ENCODE measurements around the gene PSMF1. TPM values are rescaled to one million over a fixed set of nuclear protein-coding genes. Genes with fewer than 3 reads are reported as not detected.

Gene PSMF1
- total RNA-seq, 1 experiment from 2014 or later, result 90.8 TPM

- TF ChIP-seq, protein P1, sequence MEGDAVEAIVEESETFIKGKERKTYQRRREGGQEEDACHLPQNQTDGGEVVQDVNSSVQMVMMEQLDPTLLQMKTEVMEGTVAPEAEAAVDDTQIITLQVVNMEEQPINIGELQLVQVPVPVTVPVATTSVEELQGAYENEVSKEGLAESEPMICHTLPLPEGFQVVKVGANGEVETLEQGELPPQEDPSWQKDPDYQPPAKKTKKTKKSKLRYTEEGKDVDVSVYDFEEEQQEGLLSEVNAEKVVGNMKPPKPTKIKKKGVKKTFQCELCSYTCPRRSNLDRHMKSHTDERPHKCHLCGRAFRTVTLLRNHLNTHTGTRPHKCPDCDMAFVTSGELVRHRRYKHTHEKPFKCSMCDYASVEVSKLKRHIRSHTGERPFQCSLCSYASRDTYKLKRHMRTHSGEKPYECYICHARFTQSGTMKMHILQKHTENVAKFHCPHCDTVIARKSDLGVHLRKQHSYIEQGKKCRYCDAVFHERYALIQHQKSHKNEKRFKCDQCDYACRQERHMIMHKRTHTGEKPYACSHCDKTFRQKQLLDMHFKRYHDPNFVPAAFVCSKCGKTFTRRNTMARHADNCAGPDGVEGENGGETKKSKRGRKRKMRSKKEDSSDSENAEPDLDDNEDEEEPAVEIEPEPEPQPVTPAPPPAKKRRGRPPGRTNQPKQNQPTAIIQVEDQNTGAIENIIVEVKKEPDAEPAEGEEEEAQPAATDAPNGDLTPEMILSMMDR (conservative IDR thresholded peaks at IDR 0.05), result no peak
- no peak overlapping the region for H3K9ac ChIP-seq (ENCODE audit: extremely low read depth, insufficient read length, low read length)
- no peak overlapping the region for H2BK5ac ChIP-seq (ENCODE audit: insufficient read length, low read length)
- H3K27ac Mint-ChIP-seq, result peak overlapping the region in 1 of 3 experiments; percentile 59; a peak in 2 of 7 replicates
- no peaks in the 10 kb centered on the region for H3K4me1 ChIP-seq (ENCODE audit: insufficient read depth, low read length)
- no peak overlapping the region for H2BK120ac ChIP-seq (ENCODE audit: low read depth, low read length, poor library complexity, severe bottlenecking)
- H3K27me3 Mint-ChIP-seq (ENCODE audit: low read depth), result no peaks in the 10 kb centered on the region; the same call in 1 of the 2 replicates
- no peak overlapping the region for H2BK20ac ChIP-seq (ENCODE audit: low read depth, low read length, poor library complexity, severe bottlenecking)
- no peak overlapping the region for H3K14ac ChIP-seq (ENCODE audit: insufficient read depth, low read length)
- H2BK15ac ChIP-seq (ENCODE audit: low read depth, low read length), result no peak overlapping the region
- no peak overlapping the region for H3K4me2 ChIP-seq (ENCODE audit: insufficient read depth, insufficient read length, low read length)
- no peak overlapping the region for H3K4me3 Mint-ChIP-seq
- H3K27me3 ChIP-seq (ENCODE audit: insufficient read depth, low read length), result no peaks in the 10 kb centered on the region
- no peak overlapping the region for H3K23ac ChIP-seq (ENCODE audit: insufficient read length, low read depth, low read length)
- H2AFZ ChIP-seq (ENCODE audit: low read length), result no peak overlapping the region
- H3K9me3 Mint-ChIP-seq, result no peaks in the 10 kb centered on the region
- H3K4ac ChIP-seq (ENCODE audit: low read depth, low read length), result no peak overlapping the region
- no peaks in the 10 kb centered on the region for H4K20me1 ChIP-seq (ENCODE audit: control insufficient read depth, insufficient read depth, insufficient read length)
- no CpG with 5 or more reads among the region's 10 CpGs for WGBS (ENCODE audit: extremely low coverage, insufficient read length, low lambda C conversion rate)
- H2BK12ac ChIP-seq (ENCODE audit: insufficient read length, low read depth, low read length), result no peak overlapping the region
- H3K27ac ChIP-seq (ENCODE audit: insufficient read length, low read depth, low read length), result no peak overlapping the region
- H3K79me2 ChIP-seq (ENCODE audit: insufficient read depth, low read length), result no peaks in the 10 kb centered on the region
- no peak overlapping the region for H3K18ac ChIP-seq (ENCODE audit: insufficient read length, low read depth, low read length)
- H3K4me1 Mint-ChIP-seq, result no peaks in the 10 kb centered on the region
- H3K23me2 ChIP-seq (ENCODE audit: insufficient read length, low read depth, low read length, poor library complexity, severe bottlenecking), result no peaks in the 10 kb centered on the region
- H3T11ph ChIP-seq (ENCODE audit: low read length), result no peak overlapping the region
- no peak overlapping the region for H3K56ac ChIP-seq (ENCODE audit: insufficient read length, low read depth, low read length)
- no peak for DNase-seq
- no peaks in the 10 kb centered on the region for H3K9me3 ChIP-seq (ENCODE audit: control insufficient read depth, low read depth, low read length)
- no peak overlapping the region for H2AK5ac ChIP-seq (ENCODE audit: insufficient read length, low read length)
- no peak overlapping the region for H4K5ac ChIP-seq (ENCODE audit: insufficient read length, low read depth, low read length)
- no peak overlapping the region for H4K8ac ChIP-seq (replicated peaks; ENCODE audit: insufficient read length, low read depth, low read length)
- H4K91ac ChIP-seq (ENCODE audit: insufficient read length, low read depth, low read length), result no peak overlapping the region
- peaks cover 23 to 55% (median 38%) of the 10 kb centered on the region in 3 experiments; a peak in 6 of 7 replicates for H3K36me3 Mint-ChIP-seq (ENCODE audit: insufficient read depth in 1 of 3, low read depth in 3 of 3)
- no peaks in the 10 kb centered on the region for H3K79me1 ChIP-seq (ENCODE audit: insufficient read depth, low read depth, low read length, poor library complexity, severe bottlenecking)
These were observed 26.2 kb downstream of the PSMF1 start for GRCh38 chr20:1144401-1145172.
